CD14-positive monocyte (primary cell): ENCODE results near the gene NPSR1. TPM values are rescaled to one million over a fixed set of nuclear protein-coding genes. Genes with fewer than 3 reads are reported as not detected.

Source experiments
- DNase-seq, 3 donors: peaks; one replicate each; pipeline ENCODE4 v3.0.0-alpha.2; 2011 to 2022
- H2AFZ ChIP-seq: 2 replicates; pipeline ENCODE4 v1.6.0; 2012; ENCODE audit warnings: mild to moderate bottlenecking, low read depth, low read length, inconsistent platforms; ENCODE audit not compliant: insufficient read depth, poor library complexity, severe bottlenecking
- H3K27ac ChIP-seq, 2 donors: 1 replicate in 1 of 2; 2 replicates in 1 of 2; pipeline ENCODE4 v1.5.1; 2012 to 2013; ENCODE audit warnings: low read length in 2 of 2, control low read depth in 1 of 2, inconsistent platforms in 1 of 2, low read depth in 1 of 2, mild to moderate bottlenecking in 1 of 2
- H3K27me3 ChIP-seq, 2 donors: one replicate each; pipeline versions ENCODE4 v1.6.0 to v1.6.1; 2011 to 2013; ENCODE audit warnings: low read length in 2 of 2; ENCODE audit not compliant: control insufficient read depth in 2 of 2, insufficient read depth in 2 of 2
- H3K36me3 ChIP-seq, 2 donors: replicated peaks in 1 of 2; 1 replicate in 1 of 2; 2 replicates in 1 of 2; pipeline versions ENCODE4 v1.5.1 to v1.6.1; 2012 to 2013; ENCODE audit warnings: low read length in 2 of 2, control low read depth in 1 of 2, inconsistent platforms in 1 of 2, mild to moderate bottlenecking in 1 of 2; ENCODE audit not compliant: insufficient read depth in 2 of 2, control insufficient read depth in 1 of 2
- H3K4me1 ChIP-seq, 2 donors: 1 replicate in 1 of 2; 2 replicates in 1 of 2; pipeline versions ENCODE4 v1.5.1 to v1.6.1; 2012 to 2013; ENCODE audit warnings: low read length in 2 of 2, control low read depth in 1 of 2, inconsistent platforms in 1 of 2, mild to moderate bottlenecking in 1 of 2, moderate library complexity in 1 of 2; ENCODE audit not compliant: insufficient read depth in 2 of 2, control insufficient read depth in 1 of 2
- H3K4me2 ChIP-seq: replicated peaks from 2 replicates; pipeline ENCODE3; 2012; ENCODE audit warnings: low read length, moderate library complexity, mild to moderate bottlenecking; ENCODE audit not compliant: poor library complexity, severe bottlenecking; ENCODE audit errors: extremely low read depth
- H3K4me3 ChIP-seq, 3 experiments: fragments of 200-600 bp in 1 of 3; sonication (generic) in 1 of 3; replicated peaks in 1 of 3; 1 replicate in 2 of 3; 2 replicates in 1 of 3; pipeline ENCODE4 v1.5.1; 2011 to 2013; ENCODE audit warnings: low read length in 3 of 3, mild to moderate bottlenecking in 3 of 3, control low read depth in 2 of 3, low read depth in 2 of 3, inconsistent platforms in 1 of 3, moderate library complexity in 1 of 3
- H3K79me2 ChIP-seq: 2 replicates; pipeline ENCODE4 v1.6.0; 2012; ENCODE audit warnings: mild to moderate bottlenecking, control low read depth, inconsistent platforms, low read length, moderate library complexity; ENCODE audit not compliant: insufficient read depth
- H3K9ac ChIP-seq: 2 replicates; pipeline ENCODE4 v1.6.0; 2017; ENCODE audit warnings: low read length, mild to moderate bottlenecking; ENCODE audit not compliant: insufficient read depth, poor library complexity, severe bottlenecking
- H3K9me3 ChIP-seq, 2 donors: replicated peaks in 1 of 2; 1 replicate in 1 of 2; 2 replicates in 1 of 2; pipeline versions ENCODE4 v1.5.1 to v1.6.1; 2012 to 2013; ENCODE audit warnings: low read length in 2 of 2, control low read depth in 1 of 2; ENCODE audit not compliant: control insufficient read depth in 1 of 2, insufficient read depth in 1 of 2
- H4K20me1 ChIP-seq: 2 replicates; pipeline ENCODE4 v1.6.0; 2012; ENCODE audit warnings: mild to moderate bottlenecking, low read length, control low read depth, moderate library complexity; ENCODE audit not compliant: insufficient read depth
- H3K27ac Mint-ChIP-seq, 7 donors: one replicate each; pipeline ENCODE4 v1.8.0; 2020; ENCODE audit warnings: mild to moderate bottlenecking in 7 of 7, mixed read lengths in 7 of 7, moderate library complexity in 6 of 7, inconsistent platforms in 2 of 7
- H3K27me3 Mint-ChIP-seq, 3 donors: one replicate each; pipeline ENCODE4 v1.8.0; 2021 to 2022; ENCODE audit warnings: low read depth in 3 of 3, mild to moderate bottlenecking in 3 of 3, mixed read lengths in 3 of 3, moderate library complexity in 3 of 3, inconsistent platforms in 1 of 3
- H3K36me3 Mint-ChIP-seq, 2 donors: one replicate each; pipeline ENCODE4 v1.8.0; 2020; ENCODE audit warnings: mixed read lengths in 2 of 2, inconsistent platforms in 1 of 2, mild to moderate bottlenecking in 1 of 2
- H3K4me1 Mint-ChIP-seq: one replicate; pipeline ENCODE4 v1.8.0; 2020; ENCODE audit warnings: mild to moderate bottlenecking, mixed read lengths
- H3K4me3 Mint-ChIP-seq, 2 donors: one replicate each; pipeline ENCODE4 v1.8.0; 2020; ENCODE audit warnings: mild to moderate bottlenecking in 2 of 2, mixed read lengths in 2 of 2, moderate library complexity in 1 of 2
- H3K9me3 Mint-ChIP-seq, 7 donors: one replicate each; pipeline ENCODE4 v1.8.0; 2020 to 2022; ENCODE audit warnings: mixed read lengths in 7 of 7, mild to moderate bottlenecking in 6 of 7, moderate library complexity in 6 of 7, inconsistent platforms in 2 of 7
- CTCF ChIP-seq: fragments of 200-600 bp; IDR thresholded peaks from one replicate; pipeline ENCODE4 v1.8.0; 2022; ENCODE audit warnings: antibody characterized with exemption, mild to moderate bottlenecking
- WGBS: methylation state at CpG from one replicate; pipeline ENCODE4 v1.1.5; 2013; ENCODE audit warnings: missing lambda C conversion rate; ENCODE audit not compliant: insufficient coverage; 5-methylcytosine and 5-hydroxymethylcytosine counted together
- intact Hi-C, 2 donors: fragments of 100-400 bp; cut with micrococcal nuclease; formaldehyde crosslinking; loops; one replicate each; pipeline versions ENCODE4 v1.15.0 to v1.15.1; 2023
- polyA plus RNA-seq, 3 donors: library from polyadenylated mRNA; depleted of rRNA in 1 of 3; unstranded in 2 of 3; stranded (reverse) in 1 of 3; fragments of 300-500 nt in 2 of 3; fragments of >200 nt in 1 of 3; fragmentation: Illumina TruSeq in 2 of 3; gene quantifications; 1 replicate in 2 of 3; 2 replicates in 1 of 3; pipeline ENCODE4 v1.2.3, GENCODE V29; 2012 to 2021

NPSR1 gene
- polyA plus RNA-seq, 3 donors = not detected

- H3K4me1 ChIP-seq = no peaks in the 10 kb centered on the region
- intact Hi-C loops = no loop called here
- H3K27ac ChIP-seq = no peak overlapping the region
- no peak overlapping the region for H3K4me3 Mint-ChIP-seq
- H3K79me2 ChIP-seq = no peaks in the 10 kb centered on the region
- H3K27me3 ChIP-seq = no peaks in the 10 kb centered on the region
- peaks cover 0 to 1% (median 0%) of the 10 kb centered on the region in 3 donors for H3K27me3 Mint-ChIP-seq
- DNase-seq = no peak
- H3K36me3 ChIP-seq = no peaks in the 10 kb centered on the region
- H4K20me1 ChIP-seq = no peaks in the 10 kb centered on the region
- no peaks in the 10 kb centered on the region for H3K9me3 ChIP-seq
- TF ChIP-seq CTCF = no peak
- H3K27ac Mint-ChIP-seq = no peak overlapping the region
- H3K9ac ChIP-seq = no peak overlapping the region
- no peak overlapping the region for H2AFZ ChIP-seq
- WGBS = 100% methylated on average over 1 of the region's 5 CpGs
- H3K36me3 Mint-ChIP-seq = no peaks in the 10 kb centered on the region
- H3K4me2 ChIP-seq = no peak overlapping the region
- peaks cover 0 to 6% (median 3%) of the 10 kb centered on the region in 7 donors for H3K9me3 Mint-ChIP-seq
- H3K4me3 ChIP-seq = no peak overlapping the region
- no peaks in the 10 kb centered on the region for H3K4me1 Mint-ChIP-seq
Observed at GRCh38 chr7:34756691-34757090, 98.7 kb downstream of the NPSR1 start.

GRCh38 chr7:34757570-34758110 lies 99.6 kb downstream of the NPSR1 start:
- no peaks in the 10 kb centered on the region for H3K4me1 ChIP-seq
- H2AFZ ChIP-seq = no peak overlapping the region

More at GRCh38 chr7:34757570-34758110, 99.6 kb downstream of the NPSR1 start:
- no peak overlapping the region for H3K27ac Mint-ChIP-seq
- H3K9me3 Mint-ChIP-seq = peaks cover 0 to 5% (median 1%) of the 10 kb centered on the region in 7 donors
- Histone ChIP-seq H3K27ac (no peak overlapping the region), H3K4me2 (no peak overlapping the region), H3K9ac (no peak overlapping the region), H3K9me3 (no peaks in the 10 kb centered on the region), H3K79me2 (no peaks in the 10 kb centered on the region), H3K27me3 (no peaks in the 10 kb centered on the region), H4K20me1 (no peaks in the 10 kb centered on the region), H3K36me3 (no peaks in the 10 kb centered on the region), H3K4me3 (no peak overlapping the region)
- WGBS = 100% methylated on average over 3 of the region's 5 CpGs
- H3K27me3 Mint-ChIP-seq = peaks cover 0 to 1% (median 0%) of the 10 kb centered on the region in 3 donors
- intact Hi-C loops = no loop called here
- no peak for DNase-seq
- no peak for TF ChIP-seq CTCF
- no peaks in the 10 kb centered on the region for H3K4me1 Mint-ChIP-seq
- no peaks in the 10 kb centered on the region for H3K36me3 Mint-ChIP-seq
- H3K4me3 Mint-ChIP-seq = no peak overlapping the region
